Measurements from ENCODE around the gene NEURL1B.

- no peak for TF ChIP-seq SUZ12 (IDR thresholded peaks at IDR 0.05; ENCODE audit: unreplicated experiment)
- TF ChIP-seq POLR2AphosphoS5 (IDR thresholded peaks at IDR 0.05; ENCODE audit: low read length): no peak
- TF ChIP-seq YBX1 (IDR thresholded peaks at IDR 0.05): no peak
- TF ChIP-seq POLR2A (IDR thresholded peaks at IDR 0.05; ENCODE audit: low read depth, low read length): no peak
Observed at GRCh38 chr5:172646716-172647285, 5.7 kb downstream of the NEURL1B start.
